HFFc6 (cell line): ENCODE measurements around the gene PLPPR4. TPM values are rescaled to one million over a fixed set of nuclear protein-coding genes. Genes with fewer than 3 reads are reported as not detected.

ENCODE experiments used
- DNase-seq: peaks from one replicate; pipeline ENCODE4 v3.0.0-alpha.2; 2018
- H3K27ac Mint-ChIP-seq: 2 replicates; pipeline ENCODE4 v1.8.0; 2020; ENCODE audit warnings: mild to moderate bottlenecking, mixed read lengths
- H3K27me3 Mint-ChIP-seq: 2 replicates; pipeline ENCODE4 v1.8.0; 2021; ENCODE audit warnings: mild to moderate bottlenecking, moderate library complexity, mixed read lengths; ENCODE audit not compliant: insufficient read depth
- H3K36me3 Mint-ChIP-seq: 2 replicates; pipeline ENCODE4 v1.8.0; 2021; ENCODE audit warnings: low read depth, mixed read lengths
- H3K4me1 Mint-ChIP-seq: 2 replicates; pipeline ENCODE4 v1.8.0; 2020; ENCODE audit warnings: low read depth, mixed read lengths
- H3K4me3 Mint-ChIP-seq: 2 replicates; pipeline ENCODE4 v1.8.0; 2020; ENCODE audit warnings: mild to moderate bottlenecking, moderate library complexity, mixed read lengths
- H3K9me3 Mint-ChIP-seq: 2 replicates; pipeline ENCODE4 v1.8.0; 2020; ENCODE audit warnings: mild to moderate bottlenecking, mixed read lengths
- total RNA-seq, 6 experiments: library from RNA; stranded (reverse); fragmentation: NEBNext Ultra II Directional; extraction: Animal tissue kit (Norgen Biotek cat#: 25700); gene quantifications; 2 replicates in 1 of 6; 3 replicates in 5 of 6; pipeline ENCODE4 v1.2.3, GENCODE V29; 2021
- TF ChIP-seq, protein P1 (sequence below): fragments of 200-600 bp; sonication (generic); IDR thresholded peaks from 2 replicates; pipeline ENCODE4 v1.5.0; 2021; ENCODE audit warnings: antibody characterized with exemption, mild to moderate bottlenecking

Gene PLPPR4
- total RNA-seq, 6 experiments from 2014 or later, result 0.37 to 0.69 (median 0.47) TPM

DNA sequence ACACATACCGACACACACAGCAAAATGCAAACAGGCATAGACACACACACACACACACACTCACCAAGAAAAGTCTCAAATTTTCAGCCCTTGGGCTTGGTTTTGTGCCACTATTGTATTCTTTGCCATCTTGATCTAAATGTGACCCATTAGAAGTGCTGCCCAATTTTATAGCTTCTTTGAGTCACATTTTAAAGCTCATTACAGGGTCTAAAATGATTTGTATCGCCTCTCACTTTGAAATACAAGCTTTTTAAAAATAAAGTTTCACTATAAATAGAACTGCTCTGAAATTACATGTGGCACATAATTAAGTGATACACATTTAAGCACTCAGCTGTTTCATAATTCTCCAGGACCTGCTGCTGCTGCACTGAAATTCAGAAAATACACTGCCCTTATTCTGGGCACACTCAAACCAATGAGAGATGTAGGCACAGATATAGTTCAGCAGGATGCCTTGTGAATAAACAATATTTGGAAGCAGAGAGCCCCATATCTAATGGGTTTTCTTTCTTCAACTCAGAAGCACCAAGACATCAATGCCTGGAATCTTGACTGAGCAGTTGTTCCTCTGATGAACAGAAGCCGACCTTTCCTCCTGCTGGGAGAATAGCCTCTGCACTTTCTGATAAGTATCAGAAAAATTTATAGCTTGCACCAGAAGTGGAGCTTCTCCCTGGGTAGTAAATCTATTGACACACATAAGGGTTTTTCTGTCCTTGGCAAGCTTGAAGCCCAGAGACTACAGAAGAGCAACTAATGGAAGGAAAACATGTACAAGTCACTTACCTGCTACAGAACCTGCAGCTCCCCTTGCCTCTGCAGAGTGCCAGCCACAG, 37.0 kb upstream of the PLPPR4 start:
- TF ChIP-seq, protein P1, sequence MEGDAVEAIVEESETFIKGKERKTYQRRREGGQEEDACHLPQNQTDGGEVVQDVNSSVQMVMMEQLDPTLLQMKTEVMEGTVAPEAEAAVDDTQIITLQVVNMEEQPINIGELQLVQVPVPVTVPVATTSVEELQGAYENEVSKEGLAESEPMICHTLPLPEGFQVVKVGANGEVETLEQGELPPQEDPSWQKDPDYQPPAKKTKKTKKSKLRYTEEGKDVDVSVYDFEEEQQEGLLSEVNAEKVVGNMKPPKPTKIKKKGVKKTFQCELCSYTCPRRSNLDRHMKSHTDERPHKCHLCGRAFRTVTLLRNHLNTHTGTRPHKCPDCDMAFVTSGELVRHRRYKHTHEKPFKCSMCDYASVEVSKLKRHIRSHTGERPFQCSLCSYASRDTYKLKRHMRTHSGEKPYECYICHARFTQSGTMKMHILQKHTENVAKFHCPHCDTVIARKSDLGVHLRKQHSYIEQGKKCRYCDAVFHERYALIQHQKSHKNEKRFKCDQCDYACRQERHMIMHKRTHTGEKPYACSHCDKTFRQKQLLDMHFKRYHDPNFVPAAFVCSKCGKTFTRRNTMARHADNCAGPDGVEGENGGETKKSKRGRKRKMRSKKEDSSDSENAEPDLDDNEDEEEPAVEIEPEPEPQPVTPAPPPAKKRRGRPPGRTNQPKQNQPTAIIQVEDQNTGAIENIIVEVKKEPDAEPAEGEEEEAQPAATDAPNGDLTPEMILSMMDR, result no peak
- no peak for DNase-seq
- no peaks in the 10 kb centered on the region for H3K9me3 Mint-ChIP-seq
- H3K27me3 Mint-ChIP-seq, result peaks cover 2% of the 10 kb centered on the region; the same call in 1 of the 2 replicates
- H3K36me3 Mint-ChIP-seq, result no peaks in the 10 kb centered on the region
- no peaks in the 10 kb centered on the region for H3K4me1 Mint-ChIP-seq
- no peak overlapping the region for H3K27ac Mint-ChIP-seq
- no peak overlapping the region for H3K4me3 Mint-ChIP-seq

GRCh38 chr1:99228153-99228552, 36.1 kb upstream of the PLPPR4 start:
- no peaks in the 10 kb centered on the region for H3K4me1 Mint-ChIP-seq
- H3K4me3 Mint-ChIP-seq, result no peak overlapping the region
- TF ChIP-seq, protein P1, result no peak
- no peak for DNase-seq
- H3K36me3 Mint-ChIP-seq, result no peaks in the 10 kb centered on the region
- no peaks in the 10 kb centered on the region for H3K27me3 Mint-ChIP-seq
- no peak overlapping the region for H3K27ac Mint-ChIP-seq
- H3K9me3 Mint-ChIP-seq, result no peaks in the 10 kb centered on the region

GRCh38 chr1:99229122-99229521, 35.2 kb upstream of the PLPPR4 start:
- Mint-ChIP-seq H3K27me3 (no peaks in the 10 kb centered on the region), H3K27ac (no peak overlapping the region), H3K9me3 (no peaks in the 10 kb centered on the region), H3K36me3 (no peaks in the 10 kb centered on the region), H3K4me3 (no peak overlapping the region), H3K4me1 (no peaks in the 10 kb centered on the region)
- DNase-seq, result no peak
- TF ChIP-seq, protein P1, result no peak

DNA sequence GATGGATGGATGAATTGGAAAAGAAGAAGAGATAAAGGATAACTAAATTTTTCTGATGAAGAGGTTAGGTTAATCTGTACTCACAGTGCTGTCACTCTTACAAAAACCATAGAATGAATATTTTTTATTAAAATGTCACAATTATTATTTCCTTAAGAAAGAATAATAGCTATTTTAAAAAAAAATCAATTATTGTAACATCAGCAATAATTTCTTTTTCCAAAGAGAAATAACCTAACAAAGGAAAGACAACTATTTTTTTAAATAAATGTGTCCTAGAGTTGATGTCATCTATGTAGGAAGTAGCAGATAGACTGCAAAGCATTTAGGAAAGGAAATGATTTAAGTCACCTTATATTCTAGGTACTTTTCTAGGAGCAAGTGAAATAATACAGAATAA, 33.6 kb upstream of the PLPPR4 start:
- H3K36me3 Mint-ChIP-seq, result no peaks in the 10 kb centered on the region
- no peak for DNase-seq
- H3K4me1 Mint-ChIP-seq, result no peaks in the 10 kb centered on the region

GRCh38 chr1:99232172-99232571, 32.1 kb upstream of the PLPPR4 start:
- Mint-ChIP-seq H3K27me3 (no peaks in the 10 kb centered on the region), H3K27ac (no peak overlapping the region)

More for the DNA sequence above, 33.6 kb upstream of the PLPPR4 start:
- H3K4me3 Mint-ChIP-seq, result no peak overlapping the region
- TF ChIP-seq, protein P1, result no peak
- H3K9me3 Mint-ChIP-seq, result no peaks in the 10 kb centered on the region
- no peak overlapping the region for H3K27ac Mint-ChIP-seq
- no peaks in the 10 kb centered on the region for H3K27me3 Mint-ChIP-seq

More at GRCh38 chr1:99232172-99232571, 32.1 kb upstream of the PLPPR4 start:
- H3K4me1 Mint-ChIP-seq, result no peaks in the 10 kb centered on the region
- TF ChIP-seq, protein P1, result no peak
- DNase-seq, result no peak
- H3K9me3 Mint-ChIP-seq, result no peaks in the 10 kb centered on the region
- no peak overlapping the region for H3K4me3 Mint-ChIP-seq
- H3K36me3 Mint-ChIP-seq, result no peaks in the 10 kb centered on the region
